HCEC 1CT (cell line): ENCODE results near the gene PDXDC1.
A peak's percentile ranks its signal among the peaks of the same experiment; 100 is the strongest.
"Not testable (repeated sequence)": the region's sequence is repeated elsewhere in the genome, so short reads cannot be mapped to it uniquely, and the experiment has no call there.

Experiments used
- DNase-seq: peaks from one replicate; pipeline ENCODE4 v3.0.0-alpha.2; 2017

The PDXDC1 gene

GRCh38 chr16:15140444-15141365, 165.9 kb downstream of the PDXDC1 start:
- DNase-seq, result not testable (repeated sequence)

GRCh38 chr16:15141586-15141985, 166.8 kb downstream of the PDXDC1 start:
- DNase-seq, result no peak

- DNase-seq, result not testable (repeated sequence)
These were observed 167.5 kb downstream of the PDXDC1 start for GRCh38 chr16:15142107-15142890.

GRCh38 chr16:15142891-15143600, 168.2 kb downstream of the PDXDC1 start:
- DNase-seq, result not testable (repeated sequence)

- not testable (repeated sequence) for DNase-seq
These were observed 168.8 kb downstream of the PDXDC1 start for GRCh38 chr16:15143601-15144091.

- DNase-seq, result peak; percentile 41
These were observed 169.3 kb downstream of the PDXDC1 start for GRCh38 chr16:15144092-15144631.

- not testable (repeated sequence) for DNase-seq
These were observed 170.1 kb downstream of the PDXDC1 start for GRCh38 chr16:15144781-15145417.

- not testable (repeated sequence) for DNase-seq
These were observed 170.8 kb downstream of the PDXDC1 start for GRCh38 chr16:15145418-15146263.

- DNase-seq, result not testable (repeated sequence)
These were observed 171.4 kb downstream of the PDXDC1 start for GRCh38 chr16:15146264-15146662.

- DNase-seq, result not testable (repeated sequence)
These were observed 174.0 kb downstream of the PDXDC1 start for GRCh38 chr16:15148831-15149230.

GRCh38 chr16:15149260-15149659, 174.4 kb downstream of the PDXDC1 start:
- not testable (repeated sequence) for DNase-seq

GRCh38 chr16:15154005-15154404, 179.2 kb downstream of the PDXDC1 start:
- not testable (repeated sequence) for DNase-seq

GRCh38 chr16:15154650-15155562, 180.1 kb downstream of the PDXDC1 start:
- peak; percentile 77 for DNase-seq

- not testable (repeated sequence) for DNase-seq
These were observed 182.8 kb downstream of the PDXDC1 start for GRCh38 chr16:15157644-15158043.

- not testable (repeated sequence) for DNase-seq
These were observed 184.8 kb downstream of the PDXDC1 start for GRCh38 chr16:15159671-15160070.

GRCh38 chr16:15160571-15160970, 185.7 kb downstream of the PDXDC1 start:
- not testable (repeated sequence) for DNase-seq

- DNase-seq, result not testable (repeated sequence)
These were observed 188.2 kb downstream of the PDXDC1 start for GRCh38 chr16:15163055-15163454.

- not testable (repeated sequence) for DNase-seq
These were observed 191.4 kb downstream of the PDXDC1 start for GRCh38 chr16:15166177-15166576.

GRCh38 chr16:15168303-15168702, 193.5 kb downstream of the PDXDC1 start:
- DNase-seq, result not testable (repeated sequence)
